T-helper 1 cell (primary cell): Measurements from ENCODE around the gene ADARB2.

Experiments
- DNase-seq, 5 donors: peaks; one replicate each; pipeline ENCODE4 v3.0.0-alpha.2; 2012 to 2020

The ADARB2 gene

DNA sequence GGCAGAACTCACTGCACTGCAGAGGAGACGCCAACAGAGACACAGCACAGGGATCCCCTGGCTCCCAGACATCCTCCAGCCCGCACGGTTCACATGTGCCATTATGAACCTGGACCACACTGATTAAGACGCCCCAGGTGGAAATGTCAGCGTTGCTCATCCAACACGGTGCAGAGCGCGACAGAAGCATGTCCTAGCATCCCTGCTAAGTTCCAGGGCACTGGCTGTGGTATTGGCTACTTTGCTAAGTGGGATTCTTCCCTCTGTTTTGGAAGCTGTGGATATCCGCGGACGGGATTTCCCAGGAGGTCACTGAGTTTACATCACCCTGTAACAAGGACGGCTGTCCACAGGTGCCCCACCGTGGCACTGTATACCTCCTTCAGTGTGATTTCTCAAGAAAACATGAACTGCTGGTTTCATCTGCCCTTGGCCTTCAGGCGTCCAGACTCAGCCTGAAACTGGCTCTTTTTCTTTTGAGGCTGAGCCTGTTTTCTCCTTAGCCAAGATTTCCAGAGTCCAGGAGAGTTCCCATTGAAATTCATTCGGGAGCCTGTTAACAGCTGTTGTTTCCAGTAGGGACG, 357.1 kb downstream of the ADARB2 start:
- DNase-seq: no peak

GRCh38 chr10:1379601-1380000, 357.7 kb downstream of the ADARB2 start:
- DNase-seq: no peak

GRCh38 chr10:1378473-1378872, 358.9 kb downstream of the ADARB2 start:
- no peak for DNase-seq

- DNase-seq: no peak
These were observed 359.5 kb downstream of the ADARB2 start for GRCh38 chr10:1377740-1378397.

DNA sequence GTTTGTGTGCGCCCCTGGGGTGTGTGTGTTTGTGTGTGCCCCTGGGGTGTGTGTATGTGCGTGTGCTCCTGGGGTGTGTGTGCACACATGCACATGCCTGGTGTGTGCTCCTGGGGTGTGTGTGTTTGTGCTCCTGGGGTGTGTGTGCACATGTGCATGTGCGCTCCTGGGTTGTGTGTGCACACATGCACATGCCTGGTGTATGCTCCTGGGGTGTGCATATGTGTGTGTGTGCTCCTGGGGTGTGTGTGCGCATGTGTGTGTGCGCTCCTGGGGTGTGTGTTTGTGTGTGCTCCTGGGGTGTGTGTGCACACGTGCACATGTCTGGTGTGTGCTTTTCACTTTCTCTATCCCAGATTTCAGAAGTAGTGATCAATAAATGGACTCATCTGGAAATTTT, 360.1 kb downstream of the ADARB2 start:
- no peak for DNase-seq

GRCh38 chr10:1376384-1376945, 360.9 kb downstream of the ADARB2 start:
- DNase-seq: no peak

- no peak for DNase-seq
These were observed 361.8 kb downstream of the ADARB2 start for GRCh38 chr10:1375346-1376170.

DNA sequence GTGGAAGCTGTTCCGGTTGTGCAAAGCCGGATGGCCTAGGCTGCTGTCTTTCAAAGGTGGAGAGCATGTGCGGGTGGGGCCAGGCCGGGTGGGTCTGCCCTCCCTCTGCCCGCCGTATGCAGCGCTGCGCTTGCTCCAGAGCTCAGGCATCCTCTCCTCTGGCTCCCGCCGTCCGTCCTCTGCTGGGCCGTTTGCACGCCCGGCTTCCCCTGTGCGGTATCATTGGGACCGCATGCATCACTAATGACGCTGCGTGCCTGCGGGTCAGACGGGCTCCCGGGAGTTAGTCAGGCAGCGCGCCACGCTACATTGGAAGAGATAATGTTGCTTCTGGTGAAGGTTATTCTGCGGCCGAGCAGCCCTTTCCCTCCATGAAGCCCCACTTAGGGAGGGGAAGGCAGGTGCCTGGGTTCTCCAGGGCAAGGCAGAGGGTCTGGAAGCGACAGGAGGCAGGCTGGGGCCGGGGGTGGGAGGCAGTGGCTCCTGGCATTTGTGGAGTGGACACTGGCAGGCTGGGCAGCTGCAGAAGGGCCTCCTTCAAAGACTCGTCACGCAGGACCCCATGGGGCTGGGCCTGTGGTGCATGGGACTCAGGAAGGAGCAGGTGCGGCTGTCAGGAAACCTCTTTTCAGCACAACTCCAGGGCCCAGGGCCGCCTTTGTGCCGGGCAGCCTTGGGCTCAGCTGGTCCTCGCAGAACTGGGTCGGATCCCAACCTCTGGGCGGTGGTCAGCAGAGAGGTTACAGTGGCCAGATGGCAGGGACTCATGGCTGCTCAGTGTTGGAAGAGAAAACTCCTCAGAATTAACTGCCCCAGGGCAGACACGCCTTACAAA, 362.6 kb downstream of the ADARB2 start:
- DNase-seq: no peak

DNA sequence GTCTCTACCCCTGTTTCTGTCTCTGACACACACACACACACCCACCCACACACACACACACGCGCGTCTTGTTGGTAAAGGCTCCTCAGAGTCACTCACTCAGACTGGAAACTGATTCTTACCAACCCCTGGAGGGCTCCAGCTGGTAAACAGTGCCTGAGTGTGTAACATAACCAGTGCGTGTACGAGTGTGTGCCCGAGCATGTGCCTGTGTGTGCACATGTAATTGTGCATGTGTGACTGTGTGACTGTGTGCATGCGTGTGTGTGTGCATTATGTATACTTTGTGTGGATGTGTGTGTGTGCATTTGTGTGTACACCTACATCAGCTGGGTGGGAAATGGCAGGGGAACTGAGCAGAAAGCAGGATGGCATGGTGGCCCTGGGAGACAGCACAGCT, 364.0 kb downstream of the ADARB2 start:
- DNase-seq: no peak

DNA sequence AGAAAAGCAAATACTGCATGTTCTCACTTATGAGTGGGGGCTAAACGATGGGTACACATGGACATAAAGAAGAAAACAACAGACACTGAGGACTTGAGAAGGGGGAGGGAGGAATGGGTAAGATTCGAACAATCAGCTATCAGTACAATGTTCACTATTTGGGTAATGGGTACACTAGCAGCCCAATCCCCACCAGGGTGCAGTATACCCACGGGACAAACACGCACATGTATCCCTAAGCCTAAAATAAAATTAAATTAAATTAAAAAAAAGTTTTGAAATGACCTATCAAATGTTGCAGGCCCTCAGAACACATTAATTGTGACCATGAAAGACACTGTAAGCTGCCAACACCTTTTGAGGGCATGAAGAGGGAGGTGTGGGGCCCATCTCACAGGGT, 365.1 kb downstream of the ADARB2 start:
- no peak for DNase-seq

- no peak for DNase-seq
These were observed 367.0 kb downstream of the ADARB2 start for GRCh38 chr10:1370298-1370697.

- DNase-seq: no peak
These were observed 367.7 kb downstream of the ADARB2 start for GRCh38 chr10:1369665-1370064.

DNA sequence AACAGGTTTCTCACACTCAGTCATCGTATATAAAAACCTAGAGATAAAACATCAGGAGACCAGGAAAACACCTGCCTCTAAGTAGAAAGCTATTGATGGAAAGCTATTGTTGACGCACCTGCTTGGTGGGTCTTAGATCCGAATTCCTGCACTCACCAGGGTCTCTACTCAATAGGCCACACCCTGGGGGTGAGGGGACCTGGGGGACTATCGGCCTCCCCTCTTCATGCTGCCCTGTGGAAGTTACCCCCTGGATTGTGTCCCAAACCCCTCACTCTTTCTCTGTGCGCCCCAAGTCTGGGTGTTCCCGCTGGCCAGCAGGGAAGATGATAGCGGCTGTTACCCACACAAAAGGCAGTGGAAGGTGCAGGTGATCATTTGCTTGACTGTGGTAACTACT, 368.1 kb downstream of the ADARB2 start:
- no peak for DNase-seq

DNA sequence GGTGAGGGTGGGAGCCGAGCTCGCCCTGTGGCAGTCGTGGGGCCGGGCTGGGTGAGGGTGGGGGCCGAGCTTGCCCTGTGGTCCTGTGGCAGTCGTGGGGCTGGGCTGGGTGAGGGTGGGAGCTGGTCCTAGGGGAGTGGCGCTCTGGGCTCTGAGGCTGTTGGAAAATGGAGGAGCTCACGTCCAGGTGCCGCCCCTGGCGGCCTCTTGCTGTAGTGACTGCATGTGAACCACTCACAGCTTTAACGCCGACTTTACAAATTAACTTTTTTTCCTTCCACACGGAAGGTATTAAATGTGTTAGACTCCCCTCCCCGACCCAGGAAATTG, 368.5 kb downstream of the ADARB2 start:
- DNase-seq: peak in 2 of 5 donors; percentile 5 to 18

DNA sequence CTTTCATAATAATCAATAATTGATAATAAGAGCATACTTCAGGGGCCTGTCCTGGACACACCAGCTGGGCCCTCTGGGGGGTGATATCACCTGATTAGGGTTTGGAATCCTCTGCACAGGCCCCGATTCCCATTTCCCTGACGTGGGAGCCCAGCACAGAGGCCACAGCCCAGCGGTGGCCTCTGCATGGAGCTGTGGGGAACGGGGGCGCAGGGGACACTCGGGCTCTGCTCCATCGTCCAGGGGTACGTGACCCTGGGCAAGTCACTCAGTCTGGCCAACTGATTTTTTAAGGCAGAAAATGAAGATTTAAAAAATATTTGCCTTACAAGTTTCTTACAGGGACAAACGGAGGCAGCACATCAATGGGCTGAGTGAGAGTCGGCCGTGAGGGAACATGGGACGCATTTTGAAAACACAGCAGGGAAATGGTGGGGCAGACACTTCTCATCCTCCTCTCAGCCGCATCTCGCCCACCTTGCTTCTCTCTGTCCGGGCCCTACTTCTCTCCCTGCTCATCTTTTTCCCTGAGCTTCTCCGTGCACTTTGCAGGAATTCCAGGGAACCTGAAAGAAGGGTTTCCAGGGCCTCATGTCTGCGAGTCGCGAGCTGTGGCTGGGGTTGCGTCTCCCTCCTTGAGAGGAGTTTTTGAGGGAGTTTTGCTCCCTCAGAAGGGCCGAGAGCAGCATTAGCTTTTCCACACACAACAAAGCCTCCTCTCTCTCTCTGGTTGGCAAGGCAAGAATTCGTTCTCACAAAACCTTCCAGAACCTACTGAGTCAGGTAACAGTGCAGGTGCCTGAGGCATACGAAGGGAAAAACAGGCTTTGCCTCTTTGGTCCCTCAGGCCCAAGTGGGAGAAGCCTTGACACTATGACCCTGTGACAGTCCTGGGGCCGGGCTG, 369.1 kb downstream of the ADARB2 start:
- DNase-seq: no peak

GRCh38 chr10:1366811-1367425, 370.4 kb downstream of the ADARB2 start:
- no peak for DNase-seq

DNA sequence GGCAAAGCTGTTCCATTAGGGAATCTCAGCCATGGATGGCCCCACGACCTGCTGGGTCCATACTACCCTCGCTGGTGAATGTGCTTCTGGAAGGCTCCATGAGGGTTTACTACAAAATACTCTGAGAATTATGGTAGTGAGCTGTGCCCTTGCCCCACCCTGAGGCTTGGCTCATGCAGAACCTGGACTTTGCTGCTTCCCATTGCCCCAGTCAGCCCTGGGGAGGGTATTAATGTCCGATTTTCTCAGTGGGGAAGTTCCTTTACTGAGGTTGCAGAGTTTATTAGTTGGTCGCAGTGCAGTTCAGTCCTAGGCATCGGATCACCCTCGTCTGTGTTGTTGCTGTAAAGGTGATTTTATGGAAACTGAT, 371.0 kb downstream of the ADARB2 start:
- no peak for DNase-seq

GRCh38 chr10:1365540-1366321, 371.6 kb downstream of the ADARB2 start:
- DNase-seq: no peak

DNA sequence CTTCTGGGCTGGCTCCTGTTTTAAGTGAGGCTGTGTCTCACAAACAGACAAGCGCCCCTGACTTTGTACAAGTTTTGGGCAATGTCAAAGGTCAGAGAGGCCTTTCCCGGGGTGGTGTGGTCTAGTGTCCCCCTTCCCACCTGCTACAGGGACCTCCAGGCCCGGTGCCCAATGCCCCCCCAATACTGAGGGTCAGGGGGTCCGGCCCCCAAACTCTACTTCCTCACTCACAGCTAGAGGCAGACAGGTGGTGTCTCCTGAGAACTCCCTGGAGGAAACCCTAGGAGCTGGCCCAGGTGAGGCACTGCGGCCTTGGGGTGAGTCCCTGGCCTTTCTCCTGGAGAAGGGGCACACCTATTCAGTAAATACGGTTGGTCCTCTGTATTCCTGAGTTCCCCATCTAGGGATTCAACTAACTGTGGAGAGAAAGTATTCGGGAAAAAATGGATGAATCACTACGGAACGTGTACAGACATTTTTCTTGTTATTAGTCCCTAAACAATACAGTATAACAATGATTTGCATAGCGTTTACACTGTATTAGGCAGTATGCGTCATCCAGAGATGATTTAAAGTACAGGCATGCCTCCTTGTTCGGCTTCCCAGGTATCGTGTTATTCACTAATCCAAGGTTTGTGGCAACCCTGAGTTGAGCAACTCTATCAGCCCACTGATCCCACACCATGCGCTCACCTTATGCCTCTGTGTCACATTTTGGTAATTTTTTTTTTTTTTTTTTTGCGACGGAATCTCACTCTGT, 373.0 kb downstream of the ADARB2 start:
- DNase-seq: no peak
